HCT116 (cell line): ENCODE results near the gene PRSS16. TPM values are rescaled to one million over a fixed set of nuclear protein-coding genes. Genes with fewer than 3 reads are reported as not detected.

Experiments
- ATAC-seq: fragments of 200-7000 bp; cut with Tn5 transposase; 2 replicates; pipeline ENCODE4 v1.9.1; 2020; ENCODE audit warnings: mild to moderate bottlenecking, moderate library complexity
- BruUV-seq: library from RNA; stranded (reverse); fragments of 400-500 nt; replicated peaks from 2 replicates; lab custom pipeline; 2021; lab: Mats Ljungman, UMichigan
- CTCF ChIA-PET: fragments of 300-600 bp; sonication (Branson Sonifier 250); formaldehyde crosslinking; loops from one replicate; lab custom pipeline; 2021; ENCODE audit warnings: antibody characterized with exemption; lab: Charles Lee
- POLR2A ChIA-PET: fragments of 300-600, 350-600 bp; sonication (Branson Sonifier 250); formaldehyde crosslinking; loops from one replicate; lab custom pipeline; 2021; ENCODE audit warnings: antibody characterized with exemption; lab: Charles Lee
- RAD21 ChIA-PET, 2 experiments: fragments of 300-600 bp; sonication (Branson Sonifier 250); formaldehyde crosslinking; loops; one replicate each; lab custom pipeline; 2023; ENCODE audit warnings: low total read pairs in 2 of 2; ENCODE audit not compliant: uncharacterized antibody in 2 of 2, unreplicated experiment in 2 of 2, low non-redundant PET in 1 of 2; lab: Charles Lee
- DNase-seq: peaks from one replicate; pipeline ENCODE4 v3.0.0-alpha.2; 2010; ENCODE audit warnings: low read depth, low spot score
- H2AFZ ChIP-seq: fragments of 200-600 bp; shearing (Covaris generic), sonication (generic); 2 replicates; pipeline ENCODE4 v1.6.1; 2017; ENCODE audit warnings: low read depth, mixed run types, mixed read lengths, antibody characterized with exemption, low read length; ENCODE audit not compliant: poor library complexity, severe bottlenecking
- H3K27ac ChIP-seq: 2 replicates; pipeline ENCODE4 v1.5.1; 2012; ENCODE audit warnings: low read depth, low read length
- H3K27me3 ChIP-seq: fragments of 200-600 bp; sonication (generic); 2 replicates; pipeline ENCODE4 v1.6.1; 2016; ENCODE audit warnings: mixed run types, low read length, mixed read lengths; ENCODE audit not compliant: insufficient read depth
- H3K36me3 ChIP-seq, 2 experiments: fragments of 200-500 bp in 1 of 2; fragments of 200-600 bp in 1 of 2; sonication (Bioruptor generic) in 1 of 2; sonication (generic) in 1 of 2; 2 replicates each; pipeline versions ENCODE4 v1.5.1 to v1.6.1; 2014 to 2016; ENCODE audit warnings: low read length in 2 of 2, inconsistent platforms in 1 of 2, mixed read lengths in 1 of 2, mixed run types in 1 of 2; ENCODE audit not compliant: insufficient read depth in 2 of 2, control insufficient read depth in 1 of 2
- H3K4me1 ChIP-seq, 2 experiments: fragments of 200-600 bp in 1 of 2; sonication (generic) in 1 of 2; 2 replicates each; pipeline versions ENCODE4 v1.5.1 to v1.6.1; 2012 to 2017; ENCODE audit warnings: low read length in 2 of 2, inconsistent platforms in 1 of 2, mild to moderate bottlenecking in 1 of 2, mixed read lengths in 1 of 2, mixed run types in 1 of 2, moderate library complexity in 1 of 2; ENCODE audit not compliant: insufficient read depth in 2 of 2, control insufficient read depth in 1 of 2
- H3K4me2 ChIP-seq: fragments of 200-600 bp; sonication (generic); 2 replicates; pipeline ENCODE4 v1.6.1; 2017; ENCODE audit warnings: mixed run types, low read length, mixed read lengths
- H3K4me3 ChIP-seq, 2 experiments: fragments of 200-600 bp in 1 of 2; sonication (generic) in 1 of 2; replicated peaks in 1 of 2; 2 replicates each; pipeline ENCODE4 v1.5.1; 2011 to 2016; ENCODE audit warnings: low read length in 2 of 2, control low read depth in 1 of 2, low read depth in 1 of 2, mild to moderate bottlenecking in 1 of 2, mixed read lengths in 1 of 2, mixed run types in 1 of 2
- H3K79me2 ChIP-seq: fragments of 200-600 bp; sonication (generic); 2 replicates; pipeline ENCODE4 v1.6.1; 2017; ENCODE audit warnings: mild to moderate bottlenecking, mixed run types, low read length, moderate library complexity, mixed read lengths; ENCODE audit not compliant: insufficient read depth
- H3K9ac ChIP-seq: fragments of 200-600 bp; sonication (generic); 2 replicates; pipeline ENCODE4 v1.6.1; 2016; ENCODE audit warnings: low read length, mixed read lengths
- H3K9me2 ChIP-seq: fragments of 200-600 bp; sonication (generic), shearing (Covaris generic); 2 replicates; pipeline ENCODE4 v1.6.1; 2017; ENCODE audit warnings: mixed run types, mild to moderate bottlenecking, moderate library complexity; ENCODE audit not compliant: insufficient read depth
- H3K9me3 ChIP-seq, 2 experiments: fragments of 200-500 bp in 1 of 2; fragments of 200-600 bp in 1 of 2; sonication (Bioruptor generic) in 1 of 2; sonication (generic) in 1 of 2; 2 replicates each; pipeline ENCODE4 v1.6.1; 2014 to 2017; ENCODE audit warnings: low read length in 2 of 2, mixed read lengths in 2 of 2, inconsistent platforms in 1 of 2, low read depth in 1 of 2, mild to moderate bottlenecking in 1 of 2, mixed run types in 1 of 2, moderate library complexity in 1 of 2; ENCODE audit not compliant: control insufficient read depth in 1 of 2, insufficient read depth in 1 of 2
- H4K20me1 ChIP-seq: fragments of 200-600 bp; sonication (generic), shearing (Covaris generic); 2 replicates; pipeline ENCODE4 v1.6.1; 2017; ENCODE audit warnings: mixed run types, mild to moderate bottlenecking, moderate library complexity; ENCODE audit not compliant: insufficient read depth
- CBX3 ChIP-seq: IDR thresholded peaks from 2 replicates; pipeline ENCODE4 v1.6.1; 2012; ENCODE audit warnings: low read depth
- EGR1 ChIP-seq: IDR thresholded peaks from 2 replicates; pipeline ENCODE4 v1.6.1; 2012; ENCODE audit warnings: low read depth
- ELF1 ChIP-seq: IDR thresholded peaks from 2 replicates; pipeline ENCODE4 v1.6.1; 2012; ENCODE audit warnings: low read depth, borderline replicate concordance
- EZH2 ChIP-seq: fragments of 200-600 bp; sonication (generic); IDR thresholded peaks from 2 replicates; pipeline ENCODE4 v1.6.1; 2017; ENCODE audit warnings: antibody characterized with exemption, mixed run types
- EZH2phosphoT487 ChIP-seq: fragments of 200-600 bp; IDR thresholded peaks from 2 replicates; pipeline ENCODE4 v1.6.1; 2018; ENCODE audit warnings: antibody characterized with exemption, borderline replicate concordance
- JUND ChIP-seq: IDR thresholded peaks from 2 replicates; pipeline ENCODE4 v1.6.1; 2012
- POLR2A ChIP-seq: IDR thresholded peaks from 2 replicates; pipeline ENCODE4 v1.7.0; 2011; ENCODE audit warnings: borderline replicate concordance; ENCODE audit not compliant: insufficient read depth, insufficient read length; ENCODE audit errors: extremely low read depth
- SP1 ChIP-seq: IDR thresholded peaks from 2 replicates; pipeline ENCODE4 v1.6.1; 2012; ENCODE audit warnings: low read depth
- SRF ChIP-seq: IDR thresholded peaks from 2 replicates; pipeline ENCODE4 v1.6.1; 2012; ENCODE audit warnings: low read depth
- intact Hi-C: fragments of 100-400 bp; cut with micrococcal nuclease; formaldehyde crosslinking; loops from 2 replicates; pipeline ENCODE4 v1.10.0; 2022
- total RNA-seq: library from RNA; stranded (reverse); gene quantifications from one replicate; pipeline ENCODE4 v1.2.1, GENCODE V29; 2021; ENCODE audit not compliant: unreplicated experiment
- TF ChIP-seq, protein P1 (sequence below): IDR thresholded peaks from 2 replicates; pipeline ENCODE4 v1.6.1; 2012
- TF ChIP-seq, protein P2 (sequence below): IDR thresholded peaks from 2 replicates; pipeline ENCODE4 v1.6.1; 2011; ENCODE audit warnings: mild to moderate bottlenecking, low read length, moderate library complexity; ENCODE audit not compliant: insufficient replicate concordance; ENCODE audit errors: extremely low read depth

PRSS16 gene
- total RNA-seq, 1 experiment from 2014 or later, result 14.5 TPM

DNA sequence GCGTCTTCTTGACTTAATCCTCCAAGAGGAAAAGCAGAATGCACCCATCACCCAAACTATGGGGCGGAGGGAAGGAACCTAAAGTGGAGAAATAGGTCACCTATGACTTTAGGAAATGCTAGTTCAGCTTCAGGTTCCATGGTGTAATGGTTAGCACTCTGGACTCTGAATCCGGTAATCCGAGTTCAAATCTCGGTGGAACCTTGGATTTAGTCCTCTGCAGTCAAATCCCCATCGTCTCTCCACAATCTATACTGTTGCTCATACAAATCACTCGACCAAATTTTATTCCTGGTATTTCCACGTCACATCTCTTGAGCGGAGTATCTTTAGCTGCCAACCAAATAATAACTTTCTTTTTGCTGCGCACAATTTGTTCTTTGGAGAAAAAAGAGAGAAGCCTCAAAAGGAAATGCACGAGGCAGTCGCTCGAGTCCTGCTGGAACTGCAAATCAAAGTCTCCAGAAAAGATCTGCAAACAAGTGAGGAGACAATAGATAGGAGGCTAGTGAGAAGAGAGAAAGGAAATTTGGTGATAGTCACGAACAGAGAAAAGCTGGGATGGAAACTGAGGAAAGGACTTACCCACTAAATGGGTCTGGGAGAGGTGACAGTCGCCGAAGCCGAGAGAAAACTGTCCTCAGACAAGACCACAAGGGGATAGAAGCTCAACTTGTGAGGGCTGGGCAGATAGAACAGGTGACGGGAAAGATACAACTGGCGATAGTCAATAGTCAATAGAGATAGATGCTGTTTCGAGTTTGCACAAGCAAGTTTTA is 48.0 kb downstream of the PRSS16 start (continued):
- no peak for TF ChIP-seq SP1
- TF ChIP-seq EGR1, result no peak
- no peak for TF ChIP-seq SRF
- TF ChIP-seq POLR2A, result no peak
- no peak for TF ChIP-seq JUND
- TF ChIP-seq EZH2, result no peak

DNA sequence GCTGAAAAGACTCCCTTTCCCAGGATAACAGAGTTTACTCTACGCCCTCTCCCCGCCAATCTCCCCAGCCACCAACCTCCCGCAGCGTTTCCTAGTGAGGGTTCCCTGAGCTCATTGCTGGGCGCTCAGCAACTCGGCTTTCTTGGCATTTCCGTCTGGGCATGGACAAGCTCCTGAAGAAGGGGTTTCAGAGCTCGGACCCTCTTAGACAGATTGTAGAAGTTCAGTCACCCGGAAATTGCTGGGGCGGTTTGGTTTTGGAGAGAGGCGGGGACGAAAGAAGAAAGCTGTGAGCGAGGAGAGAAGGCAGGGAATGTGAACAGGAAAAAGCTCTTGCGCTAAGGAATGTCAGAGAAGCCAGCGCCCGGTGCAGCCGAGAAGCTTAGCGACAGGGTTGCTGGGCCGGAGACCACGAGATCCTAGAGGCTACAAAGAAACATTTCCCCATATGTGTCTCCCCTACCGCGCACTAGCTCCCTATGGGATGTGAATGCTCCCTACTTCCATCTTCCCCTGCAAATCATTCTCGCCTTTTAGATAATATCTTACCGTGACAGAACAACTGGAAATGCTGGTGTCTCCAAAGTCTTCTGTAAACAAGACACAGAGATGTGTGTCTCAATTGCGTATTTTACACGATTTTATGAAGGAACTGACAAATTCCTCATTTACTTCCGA is 48.7 kb downstream of the PRSS16 start:
- TF ChIP-seq EZH2 (no peak), ELF1 (no peak), EZH2phosphoT487 (no peak), CBX3 (no peak)
- TF ChIP-seq, protein P1, sequence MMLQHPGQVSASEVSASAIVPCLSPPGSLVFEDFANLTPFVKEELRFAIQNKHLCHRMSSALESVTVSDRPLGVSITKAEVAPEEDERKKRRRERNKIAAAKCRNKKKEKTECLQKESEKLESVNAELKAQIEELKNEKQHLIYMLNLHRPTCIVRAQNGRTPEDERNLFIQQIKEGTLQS, result no peak
- TF ChIP-seq, protein P2, sequence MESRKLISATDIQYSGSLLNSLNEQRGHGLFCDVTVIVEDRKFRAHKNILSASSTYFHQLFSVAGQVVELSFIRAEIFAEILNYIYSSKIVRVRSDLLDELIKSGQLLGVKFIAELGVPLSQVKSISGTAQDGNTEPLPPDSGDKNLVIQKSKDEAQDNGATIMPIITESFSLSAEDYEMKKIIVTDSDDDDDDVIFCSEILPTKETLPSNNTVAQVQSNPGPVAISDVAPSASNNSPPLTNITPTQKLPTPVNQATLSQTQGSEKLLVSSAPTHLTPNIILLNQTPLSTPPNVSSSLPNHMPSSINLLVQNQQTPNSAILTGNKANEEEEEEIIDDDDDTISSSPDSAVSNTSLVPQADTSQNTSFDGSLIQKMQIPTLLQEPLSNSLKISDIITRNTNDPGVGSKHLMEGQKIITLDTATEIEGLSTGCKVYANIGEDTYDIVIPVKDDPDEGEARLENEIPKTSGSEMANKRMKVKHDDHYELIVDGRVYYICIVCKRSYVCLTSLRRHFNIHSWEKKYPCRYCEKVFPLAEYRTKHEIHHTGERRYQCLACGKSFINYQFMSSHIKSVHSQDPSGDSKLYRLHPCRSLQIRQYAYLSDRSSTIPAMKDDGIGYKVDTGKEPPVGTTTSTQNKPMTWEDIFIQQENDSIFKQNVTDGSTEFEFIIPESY, result no peak
- peak overlapping the region; percentile 99 for H3K4me2 ChIP-seq
- no peaks in the 10 kb centered on the region for H3K36me3 ChIP-seq
- peak overlapping the region; percentile 49 for H3K9ac ChIP-seq
- no TSS peak for BruUV-seq
- H3K27ac ChIP-seq, result peak overlapping the region; percentile 64
- peak overlapping the region; percentile 100 for H2AFZ ChIP-seq
- H3K9me2 ChIP-seq, result no peaks in the 10 kb centered on the region
- POLR2A ChIA-PET, result interaction anchor here (0.6 to 1.7 kb wide), 6 partner anchors 15 to 393 kb away, joined by 4 to 8 read pairs (median 4); partner anchors contain the start of gene ZNF184
- ATAC-seq (peak; percentile 57), DNase-seq (peak; percentile 36)
- peak overlapping the region; percentile 51 to 72 for H3K4me3 ChIP-seq
- CTCF ChIA-PET, result interaction anchor here (0.9 to 1.3 kb wide), 5 partner anchors 37 to 497 kb away, joined by 3 to 4 read pairs (median 3); no protein-coding TSS in a partner anchor
- no peaks in the 10 kb centered on the region for H3K9me3 ChIP-seq
- no peaks in the 10 kb centered on the region for H3K27me3 ChIP-seq
- no peaks in the 10 kb centered on the region for H4K20me1 ChIP-seq
- RAD21 ChIA-PET, result no interaction called here
- H3K79me2 ChIP-seq, result no peaks in the 10 kb centered on the region
- H3K4me1 ChIP-seq, result peaks cover 8 to 24% of the 10 kb centered on the region in 2 experiments
- intact Hi-C loops, result loop anchor here (1.0 to 10.0 kb wide), 7 partner anchors 36 to 1301 kb away; partner anchors contain the start of genes ABT1 and ZNF184
